Measurements from ENCODE around the gene NDUFAF7. TPM values are rescaled to one million over a fixed set of nuclear protein-coding genes. Genes with fewer than 3 reads are reported as not detected.

The NDUFAF7 gene
- 41.9 TPM for total RNA-seq

GRCh38 chr2:37231241-37232130, at the start of gene NDUFAF7, which contains the start of gene CEBPZ:
Gene NDUFAF7, plus strand, starts transcription at chr2:37231658. Its CDS starts 48 bp downstream, at chr2:37231706.
Gene CEBPZ, minus strand, starts transcription at chr2:37231596. Its CDS starts 29 bp downstream, at chr2:37231567.

DNA sequence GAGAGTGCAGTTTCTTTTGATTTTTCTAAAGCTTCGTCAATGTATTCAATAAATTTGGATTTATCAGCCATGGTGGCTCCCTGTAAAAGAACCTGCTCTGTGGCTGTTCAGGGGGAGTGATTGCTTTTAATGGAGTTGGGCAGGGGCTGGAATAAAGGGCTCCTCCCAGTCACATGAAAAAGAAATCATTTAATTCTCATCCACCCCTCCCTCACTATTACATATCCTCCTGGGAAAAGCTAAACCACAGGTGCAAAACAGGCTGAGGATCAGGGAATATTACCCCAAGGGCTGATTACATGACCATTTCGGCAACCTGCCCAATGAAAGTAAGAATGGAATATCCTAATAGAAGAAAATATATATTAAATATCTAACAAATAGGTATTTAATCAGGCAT, 42.9 kb upstream of the NDUFAF7 start, which contains the start of gene SULT6B1:
Gene SULT6B1, minus strand, starts transcription at position 101 of the 400 bp plus-strand sequence. Its CDS starts 30 bp downstream, at position 71.

GRCh38 chr2:37196320-37197195, 34.9 kb upstream of the NDUFAF7 start, which contains the start of gene CEBPZOS:
Gene CEBPZOS, plus strand, starts transcription at chr2:37196496. Its CDS starts 3,209 bp downstream, at chr2:37199705.

Other genes with a start within 250 kb of the NDUFAF7 start
- gene HEATR5B, start 147.3 kb upstream of the NDUFAF7 start, total RNA-seq, result 73.4 TPM
- gene GPATCH11, start 147.1 kb upstream of the NDUFAF7 start, total RNA-seq, result 17.2 TPM
- gene EIF2AK2, start 74.7 kb upstream of the NDUFAF7 start, total RNA-seq, result 51.0 TPM
- gene SULT6B1, start 43.0 kb upstream of the NDUFAF7 start, total RNA-seq, result not detected
- 25.3 TPM for gene CEBPZOS, start 35.2 kb upstream of the NDUFAF7 start, total RNA-seq
- 65.3 TPM for gene CEBPZ, start 62 bp upstream of the NDUFAF7 start, total RNA-seq
- 84.2 TPM for gene PRKD3, start 93.2 kb downstream of the NDUFAF7 start, total RNA-seq
- gene QPCT, start 113.0 kb downstream of the NDUFAF7 start, total RNA-seq, result 12.0 TPM